Mesothelial cell of epicardium (in vitro differentiated cells): Measurements from ENCODE around the gene PHKB. TPM values are rescaled to one million over a fixed set of nuclear protein-coding genes. Genes with fewer than 3 reads are reported as not detected.

ENCODE experiments used
- DNase-seq, 2 experiments: peaks; one replicate each; pipeline ENCODE4 v3.0.0; 2021; ENCODE audit warnings: low spot score in 2 of 2; ENCODE audit not compliant: unreplicated experiment in 2 of 2
- H3K27ac Mint-ChIP-seq: 2 replicates; pipeline ENCODE4 v1.8.0; 2021; ENCODE audit warnings: mixed read lengths
- H3K27me3 Mint-ChIP-seq: 2 replicates; pipeline ENCODE4 v1.8.0; 2021; ENCODE audit warnings: low read depth, mixed read lengths
- H3K36me3 Mint-ChIP-seq: 2 replicates; pipeline ENCODE4 v1.8.0; 2021; ENCODE audit warnings: mixed read lengths
- H3K4me1 Mint-ChIP-seq: 2 replicates; pipeline ENCODE4 v1.8.0; 2021; ENCODE audit warnings: mixed read lengths
- H3K4me3 Mint-ChIP-seq: 2 replicates; pipeline ENCODE4 v1.8.0; 2021; ENCODE audit warnings: mild to moderate bottlenecking, moderate library complexity, mixed read lengths
- H3K9me3 Mint-ChIP-seq: 2 replicates; pipeline ENCODE4 v1.8.0; 2021; ENCODE audit warnings: mixed read lengths
- CTCF ChIP-seq: fragments of 200-600 bp; sonication (generic); IDR thresholded peaks from one replicate; pipeline ENCODE4 v1.5.0; 2021; ENCODE audit warnings: antibody characterized with exemption; ENCODE audit not compliant: unreplicated experiment
- total RNA-seq: library from RNA; stranded (reverse); gene quantifications from 3 replicates; pipeline ENCODE4 v1.2.1, GENCODE V29; 2021

Gene PHKB
- total RNA-seq, 1 donor from 2014 or later = 68.1 TPM

DNA sequence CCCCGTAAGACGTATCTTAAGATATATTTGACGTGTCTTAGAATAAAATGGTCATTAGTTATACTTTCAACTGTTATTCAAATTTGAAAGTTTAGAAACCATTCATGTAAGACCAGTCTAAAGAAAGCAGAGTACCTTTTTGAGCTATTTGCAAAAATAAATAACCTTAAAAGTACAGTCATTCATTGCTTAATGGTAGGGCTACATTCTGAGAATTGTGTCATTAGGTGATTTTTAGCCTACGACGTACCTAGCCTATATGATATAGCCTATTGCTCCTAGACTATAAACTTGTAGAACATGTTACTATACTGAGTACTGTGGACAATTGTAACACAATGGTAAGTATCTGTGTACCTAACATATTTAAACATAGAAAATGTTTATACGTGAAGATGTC, 139.2 kb downstream of the PHKB start:
- TF ChIP-seq CTCF = no peak
- Mint-ChIP-seq H3K36me3 (peaks cover 16% of the 10 kb centered on the region), H3K4me3 (no peak overlapping the region), H3K27me3 (no peaks in the 10 kb centered on the region), H3K4me1 (no peaks in the 10 kb centered on the region), H3K27ac (no peak overlapping the region), H3K9me3 (no peaks in the 10 kb centered on the region)
- DNase-seq = no peak

DNA sequence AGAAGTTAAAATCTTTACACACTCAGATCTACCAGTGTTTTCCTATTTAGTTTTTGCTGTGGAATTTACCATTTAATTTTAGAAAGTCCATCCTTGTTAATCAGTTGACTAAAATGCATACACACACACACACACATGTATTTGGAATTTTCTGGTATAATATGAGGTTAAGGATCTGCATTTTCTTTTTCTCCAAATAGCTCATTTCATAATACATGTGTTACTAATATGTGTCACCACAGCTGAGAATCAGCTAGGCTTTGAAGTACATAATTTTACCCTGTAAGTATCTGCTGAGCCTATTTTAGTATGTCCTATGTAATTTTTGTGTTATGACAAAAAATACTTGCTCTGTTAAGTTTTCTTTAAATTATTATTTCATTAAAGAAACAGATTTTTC, 143.2 kb downstream of the PHKB start:
- DNase-seq = no peak
- no peaks in the 10 kb centered on the region for H3K27me3 Mint-ChIP-seq
- H3K9me3 Mint-ChIP-seq = peaks cover 19% of the 10 kb centered on the region
- no peak overlapping the region for H3K4me3 Mint-ChIP-seq
- H3K36me3 Mint-ChIP-seq = peaks cover 23% of the 10 kb centered on the region
- no peak for TF ChIP-seq CTCF
- no peaks in the 10 kb centered on the region for H3K4me1 Mint-ChIP-seq
- H3K27ac Mint-ChIP-seq = no peak overlapping the region

GRCh38 chr16:47611042-47611441, 149.9 kb downstream of the PHKB start:
- TF ChIP-seq CTCF = no peak
- H3K36me3 Mint-ChIP-seq = peaks cover 38% of the 10 kb centered on the region
- H3K9me3 Mint-ChIP-seq = peaks cover 22% of the 10 kb centered on the region
- no peaks in the 10 kb centered on the region for H3K27me3 Mint-ChIP-seq
- H3K27ac Mint-ChIP-seq = no peak overlapping the region
- no peak for DNase-seq
- H3K4me1 Mint-ChIP-seq = no peaks in the 10 kb centered on the region
- H3K4me3 Mint-ChIP-seq = no peak overlapping the region

DNA sequence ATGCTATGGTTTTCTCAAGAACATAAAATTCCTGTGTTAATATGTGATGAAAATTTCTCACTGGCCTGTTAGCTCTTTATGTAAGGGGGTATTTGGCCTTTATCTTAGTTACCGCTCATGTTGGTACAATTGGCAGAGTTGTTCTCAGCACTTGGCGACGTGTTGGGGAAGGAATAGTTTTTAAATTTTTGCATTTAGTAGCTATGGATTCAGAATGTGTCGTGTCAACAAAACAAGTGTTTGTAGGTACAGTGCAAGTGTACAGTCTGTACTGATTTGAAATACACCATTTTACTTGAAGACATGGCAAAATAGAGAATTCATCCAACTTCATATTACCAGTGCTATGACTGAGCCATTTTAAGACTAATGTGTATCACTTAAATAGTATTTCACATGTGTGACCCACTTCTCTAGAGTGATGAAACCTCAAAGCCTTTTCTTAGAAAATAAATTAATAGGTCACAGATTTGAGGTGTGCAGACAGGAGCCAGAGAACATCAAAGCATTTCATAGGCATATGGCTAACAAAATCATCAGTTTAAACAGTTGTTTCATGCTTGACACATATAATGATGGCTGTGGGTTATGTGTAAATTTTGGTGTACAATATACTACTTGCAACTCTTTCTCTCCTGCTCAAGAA, 150.8 kb downstream of the PHKB start:
- no peaks in the 10 kb centered on the region for H3K4me1 Mint-ChIP-seq
- H3K27me3 Mint-ChIP-seq = no peaks in the 10 kb centered on the region
- peaks cover 22% of the 10 kb centered on the region for H3K9me3 Mint-ChIP-seq
- H3K36me3 Mint-ChIP-seq = peaks cover 38% of the 10 kb centered on the region
- TF ChIP-seq CTCF = no peak
- H3K27ac Mint-ChIP-seq = no peak overlapping the region
- no peak overlapping the region for H3K4me3 Mint-ChIP-seq
- DNase-seq = no peak

GRCh38 chr16:47612711-47613110, 151.6 kb downstream of the PHKB start:
- no peak for TF ChIP-seq CTCF
- Mint-ChIP-seq H3K27ac (no peak overlapping the region), H3K9me3 (peaks cover 15% of the 10 kb centered on the region)

GRCh38 chr16:47613251-47613650, 152.1 kb downstream of the PHKB start:
- Mint-ChIP-seq H3K4me3 (no peak overlapping the region), H3K4me1 (peaks cover 4% of the 10 kb centered on the region), H3K9me3 (peaks cover 9% of the 10 kb centered on the region), H3K27ac (no peak overlapping the region), H3K27me3 (no peaks in the 10 kb centered on the region), H3K36me3 (peaks cover 28% of the 10 kb centered on the region)
- TF ChIP-seq CTCF = no peak
- no peak for DNase-seq

More at GRCh38 chr16:47612711-47613110, 151.6 kb downstream of the PHKB start:
- H3K36me3 Mint-ChIP-seq = peaks cover 32% of the 10 kb centered on the region
- H3K27me3 Mint-ChIP-seq = no peaks in the 10 kb centered on the region
- H3K4me3 Mint-ChIP-seq = no peak overlapping the region
- no peaks in the 10 kb centered on the region for H3K4me1 Mint-ChIP-seq
- DNase-seq = no peak
